Gastrocnemius medialis (tissue), 4 donors: ENCODE results near the gene GOLGA1.

Source experiments
- POLR2A ChIP-seq, 2 donors: fragments of 450-650 bp; IDR thresholded peaks; one replicate each; pipeline ENCODE4 v1.6.1; 2017; ENCODE audit warnings: antibody characterized with exemption in 2 of 2, mild to moderate bottlenecking in 2 of 2, moderate library complexity in 2 of 2
- TF ChIP-seq, protein P1 (sequence below), 5 experiments: fragments of 450-650 bp in 3 of 5; fragments of 200-600 bp in 2 of 5; sonication (generic) in 2 of 5; IDR thresholded peaks in 4 of 5; conservative IDR thresholded peaks in 1 of 5; 1 replicate in 4 of 5; 2 replicates in 1 of 5; pipeline ENCODE4 v1.5.1; 2016 to 2019; ENCODE audit warnings: antibody characterized with exemption in 5 of 5, mild to moderate bottlenecking in 3 of 5, moderate library complexity in 3 of 5

DNA sequence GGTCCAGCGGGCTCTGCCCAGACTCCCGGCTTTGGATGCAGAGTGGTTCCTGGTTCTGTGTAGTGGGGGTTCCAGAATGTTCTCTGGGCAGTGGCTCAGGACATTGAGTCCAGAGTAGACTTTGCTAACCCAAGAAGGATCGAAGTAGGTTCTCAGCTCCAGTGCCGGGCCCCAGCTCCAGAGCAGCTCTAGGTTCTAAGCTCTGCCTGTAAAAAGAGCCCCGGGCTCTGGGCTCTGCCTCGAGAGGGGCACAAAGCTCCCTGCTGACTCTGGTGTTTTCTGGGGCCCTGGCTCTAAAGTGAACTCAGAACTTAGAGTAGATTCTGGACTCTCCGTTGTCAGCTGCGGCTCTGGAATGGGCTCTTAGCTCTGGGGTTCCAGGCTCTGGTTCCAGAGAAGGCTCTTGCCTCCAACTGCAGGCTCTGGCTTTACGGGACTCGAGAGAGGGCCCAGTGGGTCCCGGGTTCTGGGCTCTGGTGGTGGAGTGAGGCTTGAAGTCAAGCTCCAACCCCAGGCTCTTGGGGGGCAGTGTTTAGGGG is 87.2 kb downstream of the GOLGA1 start:
- TF ChIP-seq, protein P1, sequence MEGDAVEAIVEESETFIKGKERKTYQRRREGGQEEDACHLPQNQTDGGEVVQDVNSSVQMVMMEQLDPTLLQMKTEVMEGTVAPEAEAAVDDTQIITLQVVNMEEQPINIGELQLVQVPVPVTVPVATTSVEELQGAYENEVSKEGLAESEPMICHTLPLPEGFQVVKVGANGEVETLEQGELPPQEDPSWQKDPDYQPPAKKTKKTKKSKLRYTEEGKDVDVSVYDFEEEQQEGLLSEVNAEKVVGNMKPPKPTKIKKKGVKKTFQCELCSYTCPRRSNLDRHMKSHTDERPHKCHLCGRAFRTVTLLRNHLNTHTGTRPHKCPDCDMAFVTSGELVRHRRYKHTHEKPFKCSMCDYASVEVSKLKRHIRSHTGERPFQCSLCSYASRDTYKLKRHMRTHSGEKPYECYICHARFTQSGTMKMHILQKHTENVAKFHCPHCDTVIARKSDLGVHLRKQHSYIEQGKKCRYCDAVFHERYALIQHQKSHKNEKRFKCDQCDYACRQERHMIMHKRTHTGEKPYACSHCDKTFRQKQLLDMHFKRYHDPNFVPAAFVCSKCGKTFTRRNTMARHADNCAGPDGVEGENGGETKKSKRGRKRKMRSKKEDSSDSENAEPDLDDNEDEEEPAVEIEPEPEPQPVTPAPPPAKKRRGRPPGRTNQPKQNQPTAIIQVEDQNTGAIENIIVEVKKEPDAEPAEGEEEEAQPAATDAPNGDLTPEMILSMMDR (IDR thresholded peaks at IDR 0.05 in 4 of 5, conservative IDR thresholded peaks at IDR 0.05 in 1 of 5) = no peak
- TF ChIP-seq POLR2A (IDR thresholded peaks at IDR 0.05) = no peak
